Right atrium auricular region (tissue), 2 donors: ENCODE measurements around the gene ABCC4. TPM values are rescaled to one million over a fixed set of nuclear protein-coding genes. Genes with fewer than 3 reads are reported as not detected.

Experiments
- DNase-seq: peaks from one replicate; pipeline ENCODE4 v3.0.0-alpha.2; 2019; ENCODE audit warnings: low spot score
- H3K27ac ChIP-seq, 2 donors: fragments of 200-600 bp; sonication (generic); 1 replicate in 1 of 2; 2 replicates in 1 of 2; pipeline ENCODE4 v1.5.1; 2016 to 2019
- H3K27me3 ChIP-seq, 2 donors: fragments of 200-600 bp; sonication (generic); one replicate each; pipeline versions ENCODE4 v1.5.1 to v1.6.0; 2017 to 2019
- H3K36me3 ChIP-seq: fragments of 200-600 bp; sonication (generic); one replicate; pipeline ENCODE4 v1.5.1; 2016
- H3K4me1 ChIP-seq, 2 donors: fragments of 200-600 bp; sonication (generic); one replicate each; pipeline versions ENCODE4 v1.5.1 to v1.6.0; 2017 to 2019
- H3K4me3 ChIP-seq, 2 donors: fragments of 200-600 bp; sonication (generic); 1 replicate in 1 of 2; 2 replicates in 1 of 2; pipeline ENCODE4 v1.5.1; 2017 to 2019; ENCODE audit warnings: mild to moderate bottlenecking in 1 of 2, moderate library complexity in 1 of 2
- H3K9me3 ChIP-seq, 2 donors: fragments of 200-600 bp; sonication (generic); one replicate each; pipeline ENCODE4 v1.5.1; 2019
- CTCF ChIP-seq, 2 donors: fragments of 200-600 bp; sonication (generic); IDR thresholded peaks; one replicate each; pipeline ENCODE4 v1.5.1; 2019; ENCODE audit warnings: antibody characterized with exemption in 2 of 2
- total RNA-seq, 2 donors: library from RNA; depleted of rRNA; stranded (reverse); fragments of >200 nt; gene quantifications; one replicate each; pipeline ENCODE4 v1.1.0, GENCODE V29; 2016

Gene ABCC4
- total RNA-seq, 2 donors from 2014 or later, result 3.0 to 4.2 TPM

DNA sequence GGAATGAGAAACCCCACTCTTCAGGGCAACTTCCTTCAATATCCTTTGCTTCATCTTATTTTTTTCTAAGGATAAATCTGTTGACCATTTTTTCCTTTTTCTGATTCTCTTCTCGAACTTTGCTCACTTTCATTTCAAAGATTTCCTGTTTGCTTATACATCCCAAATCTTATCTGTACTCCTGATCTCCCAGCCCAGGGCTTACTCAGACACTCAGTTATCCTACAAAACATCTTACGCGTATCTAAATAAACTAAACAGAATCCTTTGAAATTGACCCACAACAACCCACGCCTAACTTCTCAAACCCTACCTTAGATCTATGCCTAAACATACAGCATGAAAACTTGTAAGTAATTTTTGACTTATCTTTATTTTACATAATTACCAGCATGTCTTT lies 179.2 kb downstream of the ABCC4 start:
- TF ChIP-seq CTCF (IDR thresholded peaks at IDR 0.05), result no peak
- no peak for DNase-seq

GRCh38 chr13:95121516-95121915 lies 179.7 kb downstream of the ABCC4 start:
- DNase-seq, result no peak
- no peak for TF ChIP-seq CTCF (IDR thresholded peaks at IDR 0.05)
- Histone ChIP-seq H3K4me3 (no peak overlapping the region), H3K9me3 (no peaks in the 10 kb centered on the region), H3K4me1 (no peaks in the 10 kb centered on the region), H3K27me3 (no peaks in the 10 kb centered on the region), H3K36me3 (no peaks in the 10 kb centered on the region), H3K27ac (no peak overlapping the region)

More for the DNA sequence above, 179.2 kb downstream of the ABCC4 start:
- Histone ChIP-seq H3K36me3 (no peaks in the 10 kb centered on the region), H3K4me3 (no peak overlapping the region), H3K27me3 (no peaks in the 10 kb centered on the region), H3K9me3 (no peaks in the 10 kb centered on the region), H3K4me1 (no peaks in the 10 kb centered on the region), H3K27ac (no peak overlapping the region)

DNA sequence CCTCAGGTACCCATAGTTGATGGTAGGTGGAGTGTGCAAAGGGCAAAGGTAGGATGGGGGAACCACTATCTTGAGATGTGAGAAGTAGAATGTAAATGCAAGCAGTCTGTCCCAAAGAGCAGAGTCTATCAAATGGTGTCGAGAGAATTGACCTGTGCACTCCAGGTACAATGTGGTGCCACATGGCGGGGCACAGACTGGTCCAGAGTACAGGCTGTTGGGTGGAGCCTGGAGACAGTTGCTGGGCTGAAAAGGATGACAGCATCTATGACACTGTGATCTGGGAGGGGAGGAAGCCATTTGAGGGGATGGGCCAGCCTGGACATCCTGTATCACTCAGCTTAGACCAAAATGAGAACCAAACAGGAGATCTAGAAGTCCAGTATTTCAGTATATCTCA lies 180.6 kb downstream of the ABCC4 start:
- no peak for DNase-seq
- Histone ChIP-seq H3K4me3 (no peak overlapping the region), H3K27me3 (no peaks in the 10 kb centered on the region), H3K4me1 (no peaks in the 10 kb centered on the region), H3K27ac (no peak overlapping the region), H3K9me3 (no peaks in the 10 kb centered on the region), H3K36me3 (no peaks in the 10 kb centered on the region)
- TF ChIP-seq CTCF (IDR thresholded peaks at IDR 0.05), result no peak

GRCh38 chr13:95118541-95119324 lies 182.5 kb downstream of the ABCC4 start:
- Histone ChIP-seq H3K27me3 (no peaks in the 10 kb centered on the region), H3K4me1 (no peaks in the 10 kb centered on the region), H3K9me3 (no peaks in the 10 kb centered on the region), H3K4me3 (no peak overlapping the region), H3K27ac (no peak overlapping the region), H3K36me3 (no peaks in the 10 kb centered on the region)
- TF ChIP-seq CTCF (IDR thresholded peaks at IDR 0.05), result no peak
- DNase-seq, result no peak

DNA sequence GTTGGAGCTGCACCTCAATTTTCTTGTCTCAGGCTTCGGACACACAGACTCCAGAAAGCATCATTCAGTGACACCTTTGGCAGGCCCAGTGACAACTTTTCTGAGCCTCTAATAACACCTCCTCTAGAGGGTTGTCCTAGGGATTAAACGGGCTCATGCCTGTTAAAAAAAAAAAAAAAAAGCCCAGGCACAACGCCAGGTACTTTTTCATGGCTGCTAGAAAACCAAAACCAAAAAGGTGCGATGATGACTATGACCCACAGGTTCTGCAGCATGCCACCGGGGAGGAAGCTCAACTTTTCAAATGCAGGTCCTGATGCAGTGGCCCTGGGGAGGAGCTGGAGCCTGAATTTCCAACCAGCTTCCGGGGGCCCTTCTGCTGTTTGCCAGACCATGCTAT lies 184.2 kb downstream of the ABCC4 start:
- no peaks in the 10 kb centered on the region for H3K4me1 ChIP-seq
- no peak for DNase-seq
- no peaks in the 10 kb centered on the region for H3K27me3 ChIP-seq
- no peak overlapping the region for H3K4me3 ChIP-seq
- no peak overlapping the region for H3K27ac ChIP-seq
- TF ChIP-seq CTCF (IDR thresholded peaks at IDR 0.05), result no peak
- H3K36me3 ChIP-seq, result no peaks in the 10 kb centered on the region
- H3K9me3 ChIP-seq, result no peaks in the 10 kb centered on the region

GRCh38 chr13:95115525-95115924 lies 185.7 kb downstream of the ABCC4 start:
- no peaks in the 10 kb centered on the region for H3K36me3 ChIP-seq
- H3K4me3 ChIP-seq, result no peak overlapping the region
- TF ChIP-seq CTCF (IDR thresholded peaks at IDR 0.05), result no peak
- DNase-seq, result no peak
- no peaks in the 10 kb centered on the region for H3K27me3 ChIP-seq
- H3K4me1 ChIP-seq, result no peaks in the 10 kb centered on the region
- H3K9me3 ChIP-seq, result no peaks in the 10 kb centered on the region
- H3K27ac ChIP-seq, result no peak overlapping the region
